ENCODE measurements around the gene SMIM36.
"Not testable (repeated sequence)": the region's sequence is repeated elsewhere in the genome, so short reads cannot be mapped to it uniquely, and the experiment has no call there.

SMIM36 gene

DNA sequence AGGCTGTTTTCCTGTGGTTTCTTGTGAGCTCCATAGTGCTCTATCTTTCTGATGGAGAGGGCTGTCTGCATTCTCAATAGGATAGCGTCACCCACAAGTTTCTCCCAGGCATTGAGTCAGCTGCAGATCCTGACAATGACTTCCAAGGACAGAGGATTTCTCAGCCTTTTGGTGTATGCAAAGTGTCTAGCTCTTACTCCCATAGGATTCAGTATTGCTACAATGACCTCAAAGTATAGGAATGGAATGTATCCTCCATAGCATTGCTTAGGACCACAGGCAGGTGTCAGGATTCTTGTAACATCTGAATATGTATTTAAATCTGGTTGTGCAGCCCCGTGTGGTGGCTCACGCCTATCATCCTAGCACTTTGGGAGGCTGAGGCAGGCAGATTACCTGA lies 32.3 kb downstream of the SMIM36 start:
- no peak overlapping the region for H3K4me3 ChIP-seq (ENCODE audit: low read length, poor library complexity, severe bottlenecking)
- no peak overlapping the region for H2AFZ ChIP-seq (ENCODE audit: low read length)
- H3K4me1 ChIP-seq (ENCODE audit: insufficient read depth, low read length, poor library complexity, severe bottlenecking): no peaks in the 10 kb centered on the region
- no peaks in the 10 kb centered on the region for H3F3A ChIP-seq (ENCODE audit: low read depth)
- no peak overlapping the region for H3K4me2 ChIP-seq (ENCODE audit: low read depth, low read length, poor library complexity, severe bottlenecking)
- H3K9me3 ChIP-seq (ENCODE audit: insufficient read depth, low read depth, low read length): no peaks in the 10 kb centered on the region
- no peak overlapping the region for H3K9ac ChIP-seq (ENCODE audit: low read depth, low read length, poor library complexity, severe bottlenecking)
- no peaks in the 10 kb centered on the region for H4K20me1 ChIP-seq (ENCODE audit: insufficient read depth, low read length, poor library complexity, severe bottlenecking)
- TF ChIP-seq, protein P1, sequence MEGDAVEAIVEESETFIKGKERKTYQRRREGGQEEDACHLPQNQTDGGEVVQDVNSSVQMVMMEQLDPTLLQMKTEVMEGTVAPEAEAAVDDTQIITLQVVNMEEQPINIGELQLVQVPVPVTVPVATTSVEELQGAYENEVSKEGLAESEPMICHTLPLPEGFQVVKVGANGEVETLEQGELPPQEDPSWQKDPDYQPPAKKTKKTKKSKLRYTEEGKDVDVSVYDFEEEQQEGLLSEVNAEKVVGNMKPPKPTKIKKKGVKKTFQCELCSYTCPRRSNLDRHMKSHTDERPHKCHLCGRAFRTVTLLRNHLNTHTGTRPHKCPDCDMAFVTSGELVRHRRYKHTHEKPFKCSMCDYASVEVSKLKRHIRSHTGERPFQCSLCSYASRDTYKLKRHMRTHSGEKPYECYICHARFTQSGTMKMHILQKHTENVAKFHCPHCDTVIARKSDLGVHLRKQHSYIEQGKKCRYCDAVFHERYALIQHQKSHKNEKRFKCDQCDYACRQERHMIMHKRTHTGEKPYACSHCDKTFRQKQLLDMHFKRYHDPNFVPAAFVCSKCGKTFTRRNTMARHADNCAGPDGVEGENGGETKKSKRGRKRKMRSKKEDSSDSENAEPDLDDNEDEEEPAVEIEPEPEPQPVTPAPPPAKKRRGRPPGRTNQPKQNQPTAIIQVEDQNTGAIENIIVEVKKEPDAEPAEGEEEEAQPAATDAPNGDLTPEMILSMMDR (conservative IDR thresholded peaks at IDR 0.05; ENCODE audit: low read length): no peak
- no peak for TF ChIP-seq EZH2phosphoT487 (IDR thresholded peaks at IDR 0.05; ENCODE audit: borderline replicate concordance)
- no peaks in the 10 kb centered on the region for H3K79me2 ChIP-seq (ENCODE audit: insufficient read depth, low read length)
- no peaks in the 10 kb centered on the region for H3K9me2 ChIP-seq (replicated peaks; ENCODE audit: low read depth, low read length)
- H3K27me3 ChIP-seq (ENCODE audit: insufficient read depth, low read length, poor library complexity, severe bottlenecking): no peaks in the 10 kb centered on the region
- H3K36me3 ChIP-seq (ENCODE audit: insufficient read depth, low read length): no peaks in the 10 kb centered on the region

DNA sequence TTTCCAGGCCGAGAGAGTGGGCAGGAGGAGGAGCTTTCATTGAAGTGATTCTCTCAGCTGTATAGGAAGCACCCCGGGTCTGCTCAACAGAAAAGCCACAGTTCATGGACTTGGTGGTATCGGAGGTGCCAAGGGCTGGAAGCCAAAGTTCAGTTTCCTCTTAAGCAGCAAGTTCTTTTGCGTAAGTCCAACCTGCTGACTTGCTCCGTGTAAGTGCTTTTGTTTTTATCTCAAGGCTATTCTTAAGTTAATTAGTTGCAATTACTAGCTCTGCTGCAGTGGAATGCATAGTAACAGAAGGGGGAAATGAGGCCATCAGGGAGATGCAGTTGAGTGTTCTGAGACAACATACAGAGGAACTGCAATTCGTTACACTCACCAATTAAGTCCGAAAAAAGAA lies 44.6 kb downstream of the SMIM36 start:
- Histone ChIP-seq H3K79me2 (ENCODE audit: insufficient read depth, low read length) (no peaks in the 10 kb centered on the region), H3K9me3 (ENCODE audit: insufficient read depth, low read depth, low read length) (no peaks in the 10 kb centered on the region), H3K4me3 (ENCODE audit: low read length, poor library complexity, severe bottlenecking) (no peak overlapping the region), H3F3A (ENCODE audit: low read depth) (no peaks in the 10 kb centered on the region), H3K27me3 (ENCODE audit: insufficient read depth, low read length, poor library complexity, severe bottlenecking) (no peaks in the 10 kb centered on the region), H3K9me2 (replicated peaks; ENCODE audit: low read depth, low read length) (no peaks in the 10 kb centered on the region), H3K4me1 (ENCODE audit: insufficient read depth, low read length, poor library complexity, severe bottlenecking) (no peaks in the 10 kb centered on the region), H2AFZ (ENCODE audit: low read length) (no peak overlapping the region), H3K9ac (ENCODE audit: low read depth, low read length, poor library complexity, severe bottlenecking) (no peak overlapping the region), H4K20me1 (ENCODE audit: insufficient read depth, low read length, poor library complexity, severe bottlenecking) (no peaks in the 10 kb centered on the region), H3K36me3 (ENCODE audit: insufficient read depth, low read length) (no peaks in the 10 kb centered on the region), H3K4me2 (ENCODE audit: low read depth, low read length, poor library complexity, severe bottlenecking) (no peak overlapping the region)
- no peak for TF ChIP-seq EZH2phosphoT487 (IDR thresholded peaks at IDR 0.05; ENCODE audit: borderline replicate concordance)
- TF ChIP-seq, protein P1 (conservative IDR thresholded peaks at IDR 0.05; ENCODE audit: low read length): no peak

DNA sequence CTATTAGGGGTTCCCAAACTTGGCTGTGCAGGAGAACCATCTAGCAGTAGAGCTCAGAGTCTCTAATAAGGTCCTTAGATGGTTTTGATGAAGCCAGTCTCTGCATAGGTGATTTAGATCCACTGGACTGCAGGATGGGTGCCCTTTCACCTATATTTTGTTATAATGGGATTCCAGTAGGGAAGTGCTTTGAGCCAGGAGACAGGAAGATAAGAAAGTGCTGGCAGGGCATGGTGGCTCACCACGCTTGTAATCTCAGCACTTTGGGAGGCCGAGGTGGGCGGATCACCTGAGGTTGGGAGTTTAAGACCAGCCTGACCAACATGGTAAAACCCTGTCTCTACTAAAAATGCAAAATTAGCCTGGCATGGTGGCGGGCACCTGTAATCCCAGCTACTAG lies 45.5 kb downstream of the SMIM36 start:
- not testable (repeated sequence) for H4K20me1 ChIP-seq (ENCODE audit: insufficient read depth, low read length, poor library complexity, severe bottlenecking); H3K4me1 ChIP-seq (ENCODE audit: insufficient read depth, low read length, poor library complexity, severe bottlenecking); H3K9ac ChIP-seq (ENCODE audit: low read depth, low read length, poor library complexity, severe bottlenecking); H2AFZ ChIP-seq (ENCODE audit: low read length); H3K9me3 ChIP-seq (ENCODE audit: insufficient read depth, low read depth, low read length); H3K4me2 ChIP-seq (ENCODE audit: low read depth, low read length, poor library complexity, severe bottlenecking); H3K79me2 ChIP-seq (ENCODE audit: insufficient read depth, low read length); H3F3A ChIP-seq (ENCODE audit: low read depth); H3K9me2 ChIP-seq (replicated peaks; ENCODE audit: low read depth, low read length); H3K36me3 ChIP-seq (ENCODE audit: insufficient read depth, low read length); H3K27me3 ChIP-seq (ENCODE audit: insufficient read depth, low read length, poor library complexity, severe bottlenecking); H3K4me3 ChIP-seq (ENCODE audit: low read length, poor library complexity, severe bottlenecking)

DNA sequence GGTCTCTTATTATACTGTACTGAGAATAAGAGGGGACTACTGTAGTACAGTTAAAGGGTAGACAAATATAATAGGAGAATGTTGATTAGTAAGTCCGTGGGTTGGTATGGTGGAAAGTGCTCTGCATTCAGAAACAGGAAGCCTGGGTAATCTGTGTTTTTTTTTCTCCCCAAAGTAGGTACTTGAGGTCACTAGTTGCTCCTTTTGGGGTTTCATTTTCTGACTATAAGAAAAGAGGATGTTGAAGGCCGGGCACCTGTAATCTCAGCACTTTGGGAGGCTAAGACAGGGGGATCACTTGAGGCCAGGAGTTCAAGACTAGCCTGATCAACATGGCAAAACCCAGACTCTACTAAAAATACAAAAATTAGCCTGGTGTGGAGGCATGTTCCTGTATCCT lies 47.7 kb downstream of the SMIM36 start:
- Histone ChIP-seq H3K36me3 (ENCODE audit: insufficient read depth, low read length) (no peaks in the 10 kb centered on the region), H3K79me2 (ENCODE audit: insufficient read depth, low read length) (no peaks in the 10 kb centered on the region), H4K20me1 (ENCODE audit: insufficient read depth, low read length, poor library complexity, severe bottlenecking) (no peaks in the 10 kb centered on the region), H3K4me3 (ENCODE audit: low read length, poor library complexity, severe bottlenecking) (no peak overlapping the region), H3K9ac (ENCODE audit: low read depth, low read length, poor library complexity, severe bottlenecking) (no peak overlapping the region), H3K9me3 (ENCODE audit: insufficient read depth, low read depth, low read length) (no peaks in the 10 kb centered on the region), H3K4me1 (ENCODE audit: insufficient read depth, low read length, poor library complexity, severe bottlenecking) (no peaks in the 10 kb centered on the region), H3K9me2 (replicated peaks; ENCODE audit: low read depth, low read length) (no peaks in the 10 kb centered on the region), H2AFZ (ENCODE audit: low read length) (no peak overlapping the region), H3F3A (ENCODE audit: low read depth) (no peaks in the 10 kb centered on the region), H3K27me3 (ENCODE audit: insufficient read depth, low read length, poor library complexity, severe bottlenecking) (no peaks in the 10 kb centered on the region), H3K4me2 (ENCODE audit: low read depth, low read length, poor library complexity, severe bottlenecking) (no peak overlapping the region)
- TF ChIP-seq, protein P1 (conservative IDR thresholded peaks at IDR 0.05; ENCODE audit: low read length): no peak
- TF ChIP-seq EZH2phosphoT487 (IDR thresholded peaks at IDR 0.05; ENCODE audit: borderline replicate concordance): no peak
